Stimulated activated CD8-positive, alpha-beta memory T cell treated with anti-CD3 and anti-CD28 coated beads, Interleukin-7, amount 100 ng/mL, for 4 hours (primary cell): ENCODE data around the gene TMEM171.

Experiments used
- DNase-seq, 2 donors: peaks; one replicate each; pipeline ENCODE4 v3.0.0-alpha.2; 2020; ENCODE audit warnings: low read depth in 2 of 2

The TMEM171 gene

GRCh38 chr5:73152411-73153388 lies 32.3 kb downstream of the TMEM171 start:
- DNase-seq, result no peak

GRCh38 chr5:73153513-73153912 lies 33.1 kb downstream of the TMEM171 start:
- DNase-seq, result no peak

- no peak for DNase-seq
Measured at GRCh38 chr5:73154208-73155006, 34.0 kb downstream of the TMEM171 start.

GRCh38 chr5:73155271-73156222 lies 35.2 kb downstream of the TMEM171 start:
- DNase-seq, result no peak

- no peak for DNase-seq
Measured at GRCh38 chr5:73157414-73158303, 37.3 kb downstream of the TMEM171 start.

GRCh38 chr5:73158313-73158712 lies 37.9 kb downstream of the TMEM171 start:
- no peak for DNase-seq

GRCh38 chr5:73160239-73160671 lies 39.9 kb downstream of the TMEM171 start:
- DNase-seq, result peak; percentile 4 to 40

GRCh38 chr5:73170522-73170921 lies 50.1 kb downstream of the TMEM171 start:
- DNase-seq, result no peak

GRCh38 chr5:73171495-73171894 lies 51.1 kb downstream of the TMEM171 start:
- DNase-seq, result no peak

GRCh38 chr5:73172951-73173350 lies 52.6 kb downstream of the TMEM171 start, which contains the start of gene TMEM174:
Gene TMEM174 (plus strand): TSS chr5:73173193. CDS start chr5:73173244, 51 bp downstream.
- DNase-seq, result no peak

- DNase-seq, result no peak
Measured at GRCh38 chr5:73174100-73174815, 53.9 kb downstream of the TMEM171 start.

- no peak for DNase-seq
Measured at GRCh38 chr5:73176250-73176649, 55.9 kb downstream of the TMEM171 start.

GRCh38 chr5:73178265-73178664 lies 57.9 kb downstream of the TMEM171 start:
- no peak for DNase-seq

GRCh38 chr5:73179730-73180129 lies 59.4 kb downstream of the TMEM171 start:
- no peak for DNase-seq

- DNase-seq, result no peak
Measured at GRCh38 chr5:73180566-73180965, 60.2 kb downstream of the TMEM171 start.
